GM19240 (cell line): ENCODE data around the gene HNRNPH3.
A peak's percentile ranks its signal among the peaks of the same experiment; 100 is the strongest.

Experiments
- DNase-seq: peaks from one replicate; pipeline ENCODE4 v3.0.0; 2011; ENCODE audit warnings: low spot score; ENCODE audit not compliant: insufficient read length

HNRNPH3 gene

DNA sequence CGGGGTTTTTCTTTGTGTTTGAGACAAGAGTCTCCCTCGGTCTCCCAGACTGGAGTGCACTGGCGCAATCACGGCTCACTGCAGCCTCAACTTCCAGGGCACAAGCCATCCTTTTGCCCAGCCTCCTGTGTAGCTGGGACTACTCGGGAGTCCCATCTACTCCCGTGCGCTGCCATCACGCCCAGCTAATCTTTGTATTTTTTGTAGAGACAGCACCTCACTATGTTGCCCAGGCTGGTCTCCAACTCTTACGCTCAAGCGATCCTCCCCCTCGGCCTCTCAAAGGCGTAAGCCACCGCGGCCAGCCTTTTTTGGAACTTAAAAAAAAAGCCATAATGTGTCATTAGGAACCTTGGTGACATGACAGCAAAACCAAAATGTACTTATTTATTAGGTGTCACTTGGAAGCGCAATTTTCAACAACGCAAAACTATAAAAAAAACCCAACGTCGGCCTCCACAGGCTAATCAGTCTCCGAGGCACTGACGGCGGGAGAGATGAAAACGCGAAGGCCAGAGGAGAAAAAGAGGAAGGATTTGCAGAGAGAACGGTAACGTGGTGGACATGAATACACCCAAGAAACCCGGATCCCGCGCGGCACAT is 911 bp upstream of the HNRNPH3 start:
- no peak for DNase-seq

GRCh38 chr10:68332259-68333057 is 594 bp downstream of the HNRNPH3 start, which contains the start of gene PBLD:
TSS of gene PBLD (minus strand) at chr10:68332928. CDS start at chr10:68306844, 26,084 bp downstream.
- peak; percentile 11 for DNase-seq

GRCh38 chr10:68333058-68333395 is 1.2 kb downstream of the HNRNPH3 start:
- DNase-seq: no peak

DNA sequence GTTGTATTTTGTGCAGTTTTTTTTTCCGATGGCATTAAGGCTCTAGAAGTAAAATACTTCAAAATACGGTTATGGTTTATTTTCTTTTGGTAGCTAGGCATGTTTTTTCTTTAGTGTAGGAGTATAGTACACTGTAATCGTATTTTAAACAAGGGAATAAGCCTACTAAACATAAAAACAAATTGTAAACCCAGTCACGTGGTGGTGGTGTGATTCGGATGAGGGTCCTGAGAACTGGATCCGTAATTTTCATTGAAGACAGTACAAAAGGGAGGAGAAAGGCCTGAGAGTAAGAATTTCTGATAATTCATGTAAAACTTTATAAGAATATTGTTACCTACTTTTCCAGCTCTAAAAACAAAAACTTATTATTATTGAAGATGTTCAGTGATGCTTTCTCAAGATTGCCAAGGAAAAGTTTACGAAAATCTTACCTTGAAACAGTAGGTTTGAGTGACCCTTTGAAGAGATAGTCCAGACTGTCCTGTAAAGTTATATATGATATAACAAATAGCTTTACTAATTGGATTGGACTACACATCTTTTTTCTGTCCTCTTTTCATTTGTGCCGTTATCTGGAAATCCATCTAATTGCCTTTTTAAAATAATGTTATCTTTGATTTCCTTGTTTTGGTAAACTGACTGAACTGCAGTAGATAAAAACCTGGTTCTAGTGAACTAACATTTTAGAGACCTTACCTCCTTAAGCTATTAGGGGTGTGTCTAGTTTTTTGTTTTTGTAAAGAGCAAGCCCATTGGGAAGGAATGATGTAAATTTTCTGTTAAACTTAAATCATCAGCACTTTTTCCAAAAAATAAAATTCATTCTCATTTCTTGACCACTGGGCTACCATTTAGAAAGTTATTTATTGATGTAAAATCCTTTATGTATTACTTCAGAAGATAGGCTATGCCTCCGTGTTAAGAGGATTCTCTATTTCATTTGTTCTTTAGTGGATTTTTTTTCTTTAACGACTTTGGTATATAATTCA is 1.9 kb downstream of the HNRNPH3 start:
- DNase-seq: no peak

GRCh38 chr10:68334672-68335467 is 3.0 kb downstream of the HNRNPH3 start:
- no peak for DNase-seq

DNA sequence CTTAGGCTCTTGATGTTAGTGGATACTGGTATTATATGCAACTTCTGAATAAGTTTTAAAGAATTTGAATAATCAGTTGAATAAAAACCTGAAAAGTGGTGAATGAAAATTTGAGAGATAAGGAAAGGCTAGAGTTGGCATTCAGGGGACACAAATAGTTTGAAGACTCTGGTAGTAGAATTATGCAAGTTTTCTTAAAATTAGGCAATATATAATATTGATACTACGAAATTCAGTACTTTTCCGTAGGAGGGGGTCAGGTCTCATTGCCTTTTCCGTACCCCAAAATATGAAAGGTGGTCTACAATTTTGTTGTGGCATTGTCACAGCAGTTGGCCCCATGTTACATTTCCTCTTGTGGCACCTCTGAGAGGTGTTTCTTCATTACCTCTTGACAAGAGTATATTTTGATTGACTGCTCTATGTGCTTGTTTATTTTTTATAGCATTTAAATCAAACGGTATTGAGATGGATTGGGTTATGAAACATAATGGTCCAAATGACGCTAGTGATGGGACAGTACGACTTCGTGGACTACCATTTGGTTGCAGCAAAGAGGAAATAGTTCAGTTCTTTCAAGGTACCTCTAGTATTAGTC is 5.0 kb downstream of the HNRNPH3 start:
- no peak for DNase-seq

DNA sequence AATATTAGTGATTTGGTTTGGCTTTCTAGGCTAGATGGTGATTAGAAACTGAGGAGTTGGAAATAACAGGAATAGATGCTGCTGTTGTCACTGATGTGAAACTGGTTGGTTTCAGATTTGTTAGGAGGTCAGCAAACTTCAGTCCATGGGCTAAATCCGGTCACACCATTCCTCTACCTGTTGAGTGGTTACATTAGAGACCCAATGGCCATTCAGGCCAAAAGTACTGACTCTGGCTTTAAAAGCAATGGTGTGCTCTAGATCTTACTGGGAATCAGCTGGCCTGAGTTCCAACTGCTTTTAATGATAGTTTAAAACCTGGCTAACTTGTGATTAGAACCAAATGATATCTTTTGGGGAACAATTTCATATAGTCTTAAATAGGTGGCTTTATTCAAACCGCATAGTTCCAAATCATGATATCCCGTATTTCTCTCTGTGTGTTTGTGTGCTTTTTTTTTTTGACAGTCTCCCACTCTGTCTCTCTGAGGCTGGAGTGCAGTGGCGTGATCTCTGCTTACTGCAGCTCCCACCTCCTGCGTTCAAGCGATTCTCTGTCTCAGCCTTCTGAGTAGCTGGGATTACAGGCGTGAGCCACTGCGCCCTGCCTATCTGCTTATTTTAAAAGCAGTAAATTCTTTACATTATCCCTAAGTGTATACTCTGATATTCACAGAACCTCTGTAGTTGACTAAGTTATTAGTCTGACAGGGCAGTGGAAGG is 8.7 kb downstream of the HNRNPH3 start:
- DNase-seq: no peak

DNA sequence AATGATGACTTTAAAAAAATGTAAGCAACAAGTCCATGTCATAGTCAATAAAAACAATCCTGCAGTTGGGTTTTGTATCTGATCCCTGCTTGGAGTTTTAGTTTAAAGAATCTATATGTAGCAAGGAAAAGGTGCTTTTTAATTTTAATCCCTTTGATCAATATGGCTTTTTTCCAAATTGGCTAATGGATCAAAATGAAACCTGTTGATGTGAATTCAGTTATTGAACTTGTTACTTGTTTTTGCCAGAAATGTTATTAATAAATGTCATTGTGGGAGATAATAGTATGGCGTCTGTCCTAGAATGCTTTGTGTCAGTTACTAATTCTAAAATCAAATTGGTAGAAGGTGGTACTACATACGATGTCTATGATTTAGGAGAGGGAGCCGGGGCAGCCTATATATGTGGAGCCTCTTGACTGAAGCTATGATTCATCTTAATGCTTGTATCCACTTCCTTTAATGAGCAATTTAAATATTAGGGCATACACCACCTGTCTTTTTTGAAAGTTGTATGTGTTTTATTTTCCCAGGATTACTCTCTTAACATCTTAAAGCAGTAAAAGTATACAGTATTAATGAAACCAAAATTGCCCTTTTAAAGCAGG is 11.1 kb downstream of the HNRNPH3 start:
- no peak for DNase-seq

DNA sequence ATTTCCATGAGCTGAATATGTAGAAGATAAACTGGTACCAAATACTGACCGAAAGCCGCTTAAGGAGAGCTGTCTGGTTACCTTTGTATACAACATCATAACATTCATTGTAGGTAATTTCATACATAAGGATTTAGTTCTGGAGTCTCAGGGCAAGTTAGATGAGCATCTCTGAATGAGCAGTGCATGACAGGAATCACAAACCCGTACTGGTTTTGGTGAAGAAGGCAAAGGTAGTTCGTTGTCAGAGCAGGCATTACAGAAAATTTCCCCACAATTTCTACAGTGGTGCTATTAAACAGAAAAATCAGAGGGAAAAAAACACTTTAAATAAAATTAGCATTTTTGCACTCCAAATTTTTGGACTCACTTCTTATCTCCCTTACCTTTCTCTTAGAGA is 13.8 kb downstream of the HNRNPH3 start:
- no peak for DNase-seq

DNA sequence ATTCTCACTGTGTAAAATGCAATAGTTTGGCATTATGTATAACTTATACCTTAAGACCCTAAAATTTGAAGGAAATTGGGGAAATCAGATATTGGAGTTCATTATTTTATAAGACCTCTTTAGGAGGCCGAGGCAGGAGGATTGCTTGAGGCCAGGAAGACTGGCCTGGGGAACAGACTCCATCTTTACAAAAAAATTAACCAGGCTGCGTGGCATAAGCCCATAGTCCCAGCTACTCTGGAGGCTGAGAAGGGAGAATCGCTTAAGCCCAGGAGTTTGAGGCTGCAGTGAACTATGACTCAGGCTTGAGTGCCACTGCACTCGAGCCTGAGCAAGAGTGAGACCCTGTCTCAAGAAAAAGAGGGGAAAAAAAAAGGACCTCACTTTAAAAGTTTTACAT is 14.9 kb downstream of the HNRNPH3 start:
- DNase-seq: no peak

DNA sequence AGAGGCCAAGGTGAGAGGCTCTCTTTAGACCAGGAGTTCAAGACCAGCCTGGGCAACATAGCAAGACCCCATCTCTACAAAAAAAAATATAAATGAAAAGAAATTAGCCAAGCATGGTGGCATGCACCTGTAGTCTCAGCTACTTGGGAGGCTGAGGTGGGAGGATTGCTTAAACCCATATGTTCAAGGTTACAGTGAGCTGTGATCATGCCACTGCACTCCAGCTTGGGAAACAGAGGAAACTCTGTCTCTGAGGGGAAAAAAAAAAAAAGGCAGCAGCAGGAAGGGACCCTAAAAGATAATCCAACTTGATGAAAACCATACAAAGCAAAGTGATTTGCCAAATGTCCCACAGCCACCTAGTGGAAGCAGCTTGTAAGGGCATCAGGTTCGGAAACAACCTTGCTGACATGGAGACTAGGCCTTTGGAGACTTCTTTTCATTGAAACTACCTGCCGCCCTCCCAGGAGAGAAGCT is 16.4 kb downstream of the HNRNPH3 start:
- DNase-seq: no peak

GRCh38 chr10:68353537-68353936 is 21.7 kb downstream of the HNRNPH3 start:
- no peak for DNase-seq

DNA sequence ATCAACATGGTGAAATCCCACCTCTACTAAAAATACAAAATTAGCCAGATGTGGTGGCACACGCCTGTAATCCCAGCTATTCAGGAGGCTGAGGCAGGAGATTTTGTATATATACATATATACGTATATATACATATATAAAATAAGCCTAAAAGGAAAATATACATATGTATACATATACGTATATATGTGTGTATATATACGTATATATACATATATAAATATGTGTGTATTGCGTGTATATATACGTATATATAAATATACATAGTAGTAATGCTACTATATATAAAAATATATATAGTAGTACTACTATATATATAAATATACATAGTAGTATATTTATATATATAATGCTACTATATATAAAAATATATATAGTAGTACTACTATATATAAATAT is 27.3 kb downstream of the HNRNPH3 start:
- no peak for DNase-seq

- no peak for DNase-seq
These were observed 30.7 kb downstream of the HNRNPH3 start for GRCh38 chr10:68362590-68362989.

- DNase-seq: no peak
These were observed 32.4 kb downstream of the HNRNPH3 start for GRCh38 chr10:68364101-68364886.

- no peak for DNase-seq
These were observed 33.7 kb downstream of the HNRNPH3 start for GRCh38 chr10:68365611-68366010.

DNA sequence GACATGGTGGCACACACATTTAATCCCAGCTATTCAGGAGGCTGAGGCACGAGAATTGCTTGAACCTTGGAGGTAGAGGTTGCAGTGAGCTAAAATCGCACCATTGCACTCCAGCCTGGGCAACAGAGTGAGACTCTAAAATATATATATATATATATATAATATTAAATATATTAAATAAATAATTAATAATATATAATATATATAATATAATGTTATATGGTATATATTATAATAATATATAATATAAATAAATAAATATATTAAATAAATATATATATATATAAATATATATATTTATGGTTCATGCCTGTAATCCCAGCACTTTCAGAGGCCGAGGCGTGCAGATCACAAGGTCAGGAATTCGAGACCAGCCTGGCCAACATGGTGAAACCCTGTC is 34.7 kb downstream of the HNRNPH3 start:
- DNase-seq: no peak

- DNase-seq: no peak
These were observed 35.3 kb downstream of the HNRNPH3 start for GRCh38 chr10:68367121-68367520.

DNA sequence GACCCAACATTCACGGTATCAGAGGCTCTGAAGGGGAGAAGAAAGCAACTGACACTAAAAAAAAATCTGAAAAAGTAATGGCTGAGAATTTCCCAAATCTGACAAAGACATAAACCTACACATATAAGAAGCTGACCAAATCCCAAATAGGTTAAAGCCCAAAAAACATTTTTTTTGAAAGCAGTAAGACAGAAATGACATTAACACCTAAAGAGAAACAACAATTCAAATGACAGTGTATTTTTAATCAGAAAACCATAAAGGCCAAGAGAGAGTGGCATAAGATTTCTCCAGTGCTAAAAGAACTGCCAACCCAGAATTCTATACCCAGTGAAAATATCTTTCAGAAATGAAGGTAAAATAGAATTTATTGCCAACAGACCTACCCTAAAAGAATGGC is 39.7 kb downstream of the HNRNPH3 start:
- DNase-seq: no peak
